Mammary epithelial cell (primary cell): ENCODE results near the gene RAD51B.

Source experiments
- CTCF ChIP-seq, 2 donors: IDR thresholded peaks in 1 of 2; conservative IDR thresholded peaks in 1 of 2; 2 replicates each; pipeline ENCODE4 v1.5.1; 2011 to 2012; ENCODE audit warnings: inconsistent platforms in 2 of 2, low read length in 2 of 2, mild to moderate bottlenecking in 2 of 2, control low read depth in 1 of 2, low read depth in 1 of 2; ENCODE audit not compliant: insufficient read depth in 1 of 2; ENCODE audit errors: extremely low read depth in 1 of 2
- EZH2 ChIP-seq: IDR thresholded peaks from 2 replicates; pipeline ENCODE4 v1.6.1; 2012; ENCODE audit warnings: low read length, inconsistent platforms, borderline replicate concordance

GRCh38 chr14:67957946-67958345, 138.4 kb downstream of the RAD51B start:
- TF ChIP-seq CTCF (conservative IDR thresholded peaks at IDR 0.05 in 1 of 2, IDR thresholded peaks at IDR 0.05 in 1 of 2; ENCODE audit: extremely low read depth in 1 of 2, insufficient read depth in 1 of 2, low read depth in 1 of 2, low read length in 2 of 2) (no peak), EZH2 (no peak)
